GM18861 (cell line): ENCODE results near the gene MMS19.
"Not testable (repeated sequence)": the region's sequence is repeated elsewhere in the genome, so short reads cannot be mapped to it uniquely, and the experiment has no call there.

Source experiments
- ATAC-seq: cut with Tn5 transposase; IDR thresholded peaks from one replicate; pipeline ENCODE4 v1.9.1; 2021; ENCODE audit not compliant: unreplicated experiment

The MMS19 gene

GRCh38 chr10:97498076-97498840 lies at the start of gene MMS19:
Gene MMS19 (minus strand): TSS chr10:97498422. CDS start chr10:97498384, 38 bp downstream.
- peak; percentile 80 for ATAC-seq

GRCh38 chr10:97547962-97548361 lies 49.7 kb upstream of the MMS19 start:
- ATAC-seq = no peak

- no peak for ATAC-seq
These were observed 49.0 kb upstream of the MMS19 start for GRCh38 chr10:97547271-97547600.

GRCh38 chr10:97546456-97547270 lies 48.4 kb upstream of the MMS19 start:
- ATAC-seq = no peak

GRCh38 chr10:97543025-97543546 lies 44.9 kb upstream of the MMS19 start:
- ATAC-seq = no peak

- no peak for ATAC-seq
These were observed 44.2 kb upstream of the MMS19 start for GRCh38 chr10:97542169-97543024.

GRCh38 chr10:97540669-97541500 lies 42.7 kb upstream of the MMS19 start:
- no peak for ATAC-seq

GRCh38 chr10:97539523-97540200 lies 41.4 kb upstream of the MMS19 start:
- ATAC-seq = no peak

GRCh38 chr10:97538839-97539238 lies 40.6 kb upstream of the MMS19 start:
- no peak for ATAC-seq

GRCh38 chr10:97538411-97538810 lies 40.2 kb upstream of the MMS19 start:
- no peak for ATAC-seq

- ATAC-seq = no peak
These were observed 39.1 kb upstream of the MMS19 start for GRCh38 chr10:97537186-97537869.

GRCh38 chr10:97534746-97535367 lies 36.6 kb upstream of the MMS19 start:
- ATAC-seq = no peak

GRCh38 chr10:97533888-97534287 lies 35.7 kb upstream of the MMS19 start:
- ATAC-seq = no peak

- no peak for ATAC-seq
These were observed 34.9 kb upstream of the MMS19 start for GRCh38 chr10:97532935-97533671.

GRCh38 chr10:97531401-97531986 lies 33.3 kb upstream of the MMS19 start:
- ATAC-seq = no peak

GRCh38 chr10:97529685-97530465 lies 31.7 kb upstream of the MMS19 start:
- no peak for ATAC-seq

GRCh38 chr10:97528876-97529275 lies 30.7 kb upstream of the MMS19 start:
- not testable (repeated sequence) for ATAC-seq
